Glutamatergic neuron (in vitro differentiated cells): ENCODE measurements around the gene NSD1. TPM values are rescaled to one million over a fixed set of nuclear protein-coding genes. Genes with fewer than 3 reads are reported as not detected.

Experiments used
- DNase-seq: peaks from one replicate; pipeline ENCODE4 v3.0.0; 2022
- H3K27ac Mint-ChIP-seq: one replicate; pipeline ENCODE4 v1.8.0; 2020; ENCODE audit warnings: mild to moderate bottlenecking, mixed read lengths, inconsistent platforms; ENCODE audit not compliant: unreplicated experiment
- H3K27me3 Mint-ChIP-seq: one replicate; pipeline ENCODE4 v1.8.0; 2020; ENCODE audit warnings: mild to moderate bottlenecking, moderate library complexity, mixed read lengths, inconsistent platforms; ENCODE audit not compliant: unreplicated experiment
- H3K36me3 Mint-ChIP-seq: one replicate; pipeline ENCODE4 v1.8.0; 2020; ENCODE audit warnings: mild to moderate bottlenecking, mixed read lengths, inconsistent platforms; ENCODE audit not compliant: unreplicated experiment
- H3K4me1 Mint-ChIP-seq: one replicate; pipeline ENCODE4 v1.8.0; 2020; ENCODE audit warnings: mild to moderate bottlenecking, low read depth, mixed read lengths, inconsistent platforms; ENCODE audit not compliant: unreplicated experiment
- H3K4me3 Mint-ChIP-seq: one replicate; pipeline ENCODE4 v1.8.0; 2020; ENCODE audit warnings: mild to moderate bottlenecking, mixed read lengths, inconsistent platforms; ENCODE audit not compliant: unreplicated experiment
- H3K9me3 Mint-ChIP-seq: one replicate; pipeline ENCODE4 v1.8.0; 2020; ENCODE audit warnings: mild to moderate bottlenecking, moderate library complexity, mixed read lengths, inconsistent platforms; ENCODE audit not compliant: unreplicated experiment
- total RNA-seq: library from RNA; stranded (reverse); fragmentation: NEBNext Ultra II Directional; extraction: Animal tissue kit (Norgen Biotek cat#: 25700); gene quantifications from one replicate; pipeline ENCODE4 v1.2.1, GENCODE V29; 2021; ENCODE audit not compliant: unreplicated experiment
- TF ChIP-seq, protein P1 (sequence below): fragments of 200-600 bp; sonication (generic); IDR thresholded peaks from one replicate; pipeline ENCODE4 v1.5.0; 2021; ENCODE audit not compliant: partially characterized antibody, unreplicated experiment

The NSD1 gene
- total RNA-seq, 1 donor from 2014 or later: 151 TPM

DNA sequence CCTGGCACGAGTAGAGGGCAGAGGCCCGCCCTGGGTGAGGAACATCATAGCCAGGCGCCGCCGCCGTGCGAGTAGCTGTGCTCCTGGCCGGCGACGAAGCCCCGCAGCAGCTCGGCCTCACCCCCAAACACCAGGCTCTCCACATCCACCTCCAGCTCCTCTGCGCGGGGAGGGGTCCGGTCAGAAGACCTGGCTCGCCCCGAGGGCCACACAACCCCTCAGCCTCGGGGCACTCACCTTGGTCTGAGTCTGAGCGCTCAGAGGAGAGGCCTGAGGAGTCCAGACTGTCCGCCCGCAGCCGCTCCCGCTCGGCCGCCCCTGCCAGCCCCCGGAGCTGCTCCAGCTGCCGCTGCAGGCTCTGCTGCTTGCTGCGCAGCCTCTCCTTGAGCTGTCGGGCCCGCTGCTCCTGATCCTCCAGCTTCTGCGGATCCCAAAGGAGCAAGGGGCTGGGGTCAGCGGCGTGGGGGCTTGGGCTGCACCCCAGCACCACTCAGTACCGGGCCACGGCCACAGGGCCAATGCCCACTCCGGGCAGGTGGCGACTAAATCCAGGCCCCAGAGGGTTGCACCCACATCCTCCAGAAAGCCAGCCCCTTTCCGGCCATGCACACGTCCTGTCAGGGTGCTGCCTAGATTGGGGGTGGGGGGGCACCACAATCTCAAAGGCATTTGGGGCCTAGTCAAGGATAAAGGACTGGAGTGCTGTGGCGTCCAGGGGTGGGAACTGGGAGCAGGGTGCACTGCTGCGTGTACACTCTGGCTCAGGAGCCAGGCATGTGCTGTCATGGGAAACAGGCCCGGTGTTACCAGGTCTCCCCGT, 174.2 kb downstream of the NSD1 start:
- DNase-seq: no peak
- Mint-ChIP-seq H3K4me3 (no peak overlapping the region), H3K4me1 (peaks cover 18% of the 10 kb centered on the region), H3K36me3 (no peaks in the 10 kb centered on the region), H3K27me3 (peaks cover 13% of the 10 kb centered on the region), H3K9me3 (peaks cover 3% of the 10 kb centered on the region), H3K27ac (no peak overlapping the region)
- TF ChIP-seq, protein P1, sequence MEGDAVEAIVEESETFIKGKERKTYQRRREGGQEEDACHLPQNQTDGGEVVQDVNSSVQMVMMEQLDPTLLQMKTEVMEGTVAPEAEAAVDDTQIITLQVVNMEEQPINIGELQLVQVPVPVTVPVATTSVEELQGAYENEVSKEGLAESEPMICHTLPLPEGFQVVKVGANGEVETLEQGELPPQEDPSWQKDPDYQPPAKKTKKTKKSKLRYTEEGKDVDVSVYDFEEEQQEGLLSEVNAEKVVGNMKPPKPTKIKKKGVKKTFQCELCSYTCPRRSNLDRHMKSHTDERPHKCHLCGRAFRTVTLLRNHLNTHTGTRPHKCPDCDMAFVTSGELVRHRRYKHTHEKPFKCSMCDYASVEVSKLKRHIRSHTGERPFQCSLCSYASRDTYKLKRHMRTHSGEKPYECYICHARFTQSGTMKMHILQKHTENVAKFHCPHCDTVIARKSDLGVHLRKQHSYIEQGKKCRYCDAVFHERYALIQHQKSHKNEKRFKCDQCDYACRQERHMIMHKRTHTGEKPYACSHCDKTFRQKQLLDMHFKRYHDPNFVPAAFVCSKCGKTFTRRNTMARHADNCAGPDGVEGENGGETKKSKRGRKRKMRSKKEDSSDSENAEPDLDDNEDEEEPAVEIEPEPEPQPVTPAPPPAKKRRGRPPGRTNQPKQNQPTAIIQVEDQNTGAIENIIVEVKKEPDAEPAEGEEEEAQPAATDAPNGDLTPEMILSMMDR: no peak

DNA sequence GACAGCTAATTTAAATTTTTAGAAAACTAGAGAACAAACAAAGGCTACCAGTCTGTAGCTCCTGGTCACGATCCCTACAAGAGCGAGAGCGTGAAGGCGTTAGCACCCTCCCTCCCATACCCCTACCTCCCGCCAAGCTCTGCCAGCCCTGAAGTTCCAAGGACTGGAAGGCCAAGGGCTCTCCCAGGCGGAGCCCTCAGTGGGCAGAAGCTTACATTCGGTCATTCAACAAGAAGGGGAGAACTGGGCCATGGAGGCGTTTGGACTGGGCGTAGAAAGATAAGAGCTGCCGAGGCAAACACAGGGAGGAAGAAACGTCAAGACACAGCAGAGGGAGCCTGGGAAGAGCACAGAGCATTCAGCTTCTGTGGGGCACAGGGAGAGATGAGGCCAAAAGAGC, 175.2 kb downstream of the NSD1 start:
- TF ChIP-seq, protein P1: no peak
- DNase-seq: no peak
- no peaks in the 10 kb centered on the region for H3K36me3 Mint-ChIP-seq
- H3K4me3 Mint-ChIP-seq: peak overlapping the region; percentile 13
- peaks cover 15% of the 10 kb centered on the region for H3K27me3 Mint-ChIP-seq
- peaks cover 18% of the 10 kb centered on the region for H3K4me1 Mint-ChIP-seq
- peaks cover 5% of the 10 kb centered on the region for H3K9me3 Mint-ChIP-seq
- H3K27ac Mint-ChIP-seq: peak overlapping the region; percentile 12

DNA sequence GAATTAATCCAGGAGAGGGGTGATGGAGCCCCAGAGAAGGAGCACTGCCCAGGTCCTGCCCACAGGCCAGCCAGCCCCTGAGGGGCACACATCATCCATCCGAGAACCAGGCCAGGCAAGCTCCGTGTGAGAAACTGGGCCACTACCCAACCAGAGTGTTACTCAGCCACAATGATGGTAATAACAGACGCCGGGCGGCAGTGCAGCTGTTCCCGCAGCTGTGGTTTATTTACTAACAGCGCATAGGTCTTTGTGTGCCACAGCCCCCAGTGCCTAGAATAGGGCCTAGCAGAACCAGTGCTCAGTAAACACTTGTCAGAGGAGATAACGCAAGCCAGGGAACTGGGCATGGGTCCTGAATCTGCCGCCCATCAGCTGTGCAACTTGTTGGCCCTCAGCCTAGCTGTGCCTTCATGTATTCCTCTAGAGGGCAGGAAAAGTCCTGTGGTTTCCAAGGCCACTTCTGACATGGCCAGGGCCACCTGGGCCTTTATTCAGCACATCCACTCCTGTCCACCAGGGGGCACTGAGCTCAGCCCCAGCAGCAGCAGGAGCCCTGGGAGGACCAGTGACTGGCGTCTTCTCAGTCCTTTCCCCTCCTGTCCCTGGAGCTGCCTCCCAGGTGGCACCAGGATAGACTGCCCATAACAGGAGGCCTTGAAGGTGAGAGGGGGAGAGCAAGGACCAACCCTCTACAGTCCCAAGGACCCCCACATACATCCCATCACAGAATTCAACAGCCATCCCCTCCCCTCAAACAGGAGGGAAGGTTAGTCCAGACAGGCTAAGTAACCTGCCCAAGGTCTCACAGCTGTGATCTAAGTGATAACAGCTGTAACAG, 176.0 kb downstream of the NSD1 start:
- Mint-ChIP-seq H3K4me3 (peak overlapping the region; percentile 38), H3K27ac (peak overlapping the region; percentile 67), H3K4me1 (peaks cover 15% of the 10 kb centered on the region), H3K27me3 (peaks cover 12% of the 10 kb centered on the region), H3K9me3 (peaks cover 5% of the 10 kb centered on the region), H3K36me3 (no peaks in the 10 kb centered on the region)
- DNase-seq: peak; percentile 82
- TF ChIP-seq, protein P1: peak; percentile 85

DNA sequence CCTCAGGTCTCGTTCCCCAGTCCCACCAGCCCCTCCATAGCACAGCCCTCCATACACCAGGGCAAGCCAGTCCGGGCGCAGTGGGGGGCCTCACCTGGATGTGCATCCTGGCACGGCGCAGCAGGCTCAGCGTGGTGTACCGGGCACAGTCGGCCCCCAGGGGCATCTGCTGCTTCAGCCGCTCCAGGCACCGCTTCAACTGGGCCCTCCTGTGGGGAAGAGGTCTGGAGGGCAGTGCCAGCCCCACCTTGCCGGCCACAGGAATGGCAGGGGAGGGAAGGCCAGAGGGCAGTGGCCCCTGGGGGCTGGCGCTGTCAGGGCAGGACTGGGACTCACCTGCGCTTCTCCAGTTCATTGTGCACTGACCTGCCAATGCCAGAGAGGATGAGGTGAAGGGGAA, 176.8 kb downstream of the NSD1 start:
- Mint-ChIP-seq H3K27ac (no peak overlapping the region), H3K36me3 (no peaks in the 10 kb centered on the region), H3K4me3 (peak overlapping the region; percentile 88), H3K4me1 (peaks cover 9% of the 10 kb centered on the region), H3K9me3 (peaks cover 5% of the 10 kb centered on the region), H3K27me3 (peaks cover 8% of the 10 kb centered on the region)
- no peak for DNase-seq
- TF ChIP-seq, protein P1: no peak
